Endothelial cell of umbilical vein (primary cell): ENCODE results near the gene PHF2. TPM values are rescaled to one million over a fixed set of nuclear protein-coding genes. Genes with fewer than 3 reads are reported as not detected.

ENCODE experiments used
- BruUV-seq: library from RNA; stranded (reverse); fragments of 400-500 nt; replicated peaks from 2 replicates; lab custom pipeline; 2021; lab: Mats Ljungman, UMichigan
- CTCF ChIA-PET: fragments of 300-600, 350-600 bp; sonication (Branson Sonifier 250); formaldehyde crosslinking; loops from one replicate; lab custom pipeline; 2021; ENCODE audit warnings: antibody characterized with exemption, inconsistent platforms; lab: Charles Lee
- POLR2A ChIA-PET: fragments of 300-600, 350-600 bp; sonication (Branson Sonifier 250); formaldehyde crosslinking; loops from one replicate; lab custom pipeline; 2021; ENCODE audit warnings: antibody characterized with exemption, inconsistent platforms; lab: Charles Lee
- DNase-seq: peaks from one replicate; pipeline ENCODE4 v3.0.0-alpha.2; 2011; ENCODE audit warnings: low read depth, low spot score
- FAIRE-seq: peaks from 2 replicates; lab custom pipeline; 2011; peaks lifted over from hg19 to GRCh38; lab: Jason Lieb, UNC
- H2AFZ ChIP-seq: 2 replicates; pipeline ENCODE4 v1.6.0; 2012; ENCODE audit warnings: low read depth, low read length, control low read depth, inconsistent platforms
- H3K27ac ChIP-seq: 2 replicates; pipeline ENCODE4 v1.5.1; 2011; ENCODE audit warnings: low read depth, mild to moderate bottlenecking, control low read depth, low read length, moderate library complexity; ENCODE audit not compliant: insufficient read depth
- H3K27me3 ChIP-seq, 2 experiments: 2 replicates each; pipeline versions ENCODE4 v1.6.0 to v1.6.1; 2011; ENCODE audit warnings: low read length in 2 of 2, mixed read lengths in 1 of 2; ENCODE audit not compliant: control insufficient read depth in 2 of 2, insufficient read depth in 2 of 2
- H3K36me3 ChIP-seq, 2 experiments: 2 replicates in 1 of 2; 3 replicates in 1 of 2; pipeline ENCODE4 v1.5.1; 2011; ENCODE audit warnings: low read length in 2 of 2, mild to moderate bottlenecking in 1 of 2, moderate library complexity in 1 of 2; ENCODE audit not compliant: control insufficient read depth in 2 of 2, insufficient read depth in 2 of 2; ENCODE audit errors: extremely low read depth in 1 of 2
- H3K4me1 ChIP-seq: 3 replicates; pipeline ENCODE4 v1.5.1; 2011; ENCODE audit warnings: mild to moderate bottlenecking, low read length; ENCODE audit not compliant: control insufficient read depth, insufficient read depth; ENCODE audit errors: extremely low read depth
- H3K4me2 ChIP-seq: 2 replicates; pipeline ENCODE4 v1.6.1; 2011; ENCODE audit warnings: low read length, control low read depth, mixed read lengths; ENCODE audit not compliant: insufficient read depth
- H3K4me3 ChIP-seq, 3 experiments: fragments of 200-600 bp in 1 of 3; sonication (generic), shearing (Covaris generic) in 1 of 3; replicated peaks in 1 of 3; 2 replicates each; pipeline ENCODE4 v1.5.1; 2011 to 2016; ENCODE audit warnings: control low read depth in 3 of 3, low read length in 3 of 3, mild to moderate bottlenecking in 2 of 3, inconsistent platforms in 1 of 3, low read depth in 1 of 3, moderate library complexity in 1 of 3; ENCODE audit not compliant: insufficient read depth in 1 of 3
- H3K79me2 ChIP-seq: 2 replicates; pipeline ENCODE4 v1.6.0; 2012; ENCODE audit warnings: low read length, inconsistent platforms; ENCODE audit not compliant: control insufficient read depth, insufficient read depth
- H3K9ac ChIP-seq: replicated peaks from 2 replicates; pipeline ENCODE3; 2011; ENCODE audit warnings: low read length, control low read depth; ENCODE audit not compliant: insufficient read depth; ENCODE audit errors: extremely low read depth
- H3K9me1 ChIP-seq: replicated peaks from 3 replicates; pipeline ENCODE4 v1.6.0; 2011; ENCODE audit warnings: mild to moderate bottlenecking, low read length; ENCODE audit not compliant: control insufficient read depth, insufficient read depth; ENCODE audit errors: extremely low read depth
- H3K9me3 ChIP-seq: replicated peaks from 2 replicates; pipeline ENCODE4 v1.5.1; 2012; ENCODE audit warnings: low read length, inconsistent platforms; ENCODE audit not compliant: control insufficient read depth, insufficient read depth
- H4K20me1 ChIP-seq: replicated peaks from 2 replicates; pipeline ENCODE3; 2011; ENCODE audit warnings: mild to moderate bottlenecking, low read length; ENCODE audit not compliant: control insufficient read depth, insufficient read depth; ENCODE audit errors: extremely low read depth
- EZH2 ChIP-seq: IDR thresholded peaks from 2 replicates; pipeline ENCODE4 v1.6.1; 2012; ENCODE audit warnings: borderline replicate concordance, low read depth, mild to moderate bottlenecking, moderate library complexity, low read length, inconsistent platforms; ENCODE audit not compliant: severe bottlenecking
- FOS ChIP-seq: IDR thresholded peaks from 2 replicates; pipeline ENCODE4 v1.6.1; 2011; ENCODE audit warnings: mild to moderate bottlenecking, low read length, moderate library complexity, borderline replicate concordance; ENCODE audit not compliant: insufficient read depth
- GATA2 ChIP-seq: IDR thresholded peaks from 2 replicates; pipeline ENCODE4 v1.7.0; 2011; ENCODE audit warnings: low read depth, mild to moderate bottlenecking, moderate library complexity, mixed read lengths, low read length; ENCODE audit not compliant: insufficient read length, insufficient read depth
- JUN ChIP-seq: IDR thresholded peaks from 2 replicates; pipeline ENCODE4 v1.6.1; 2011; ENCODE audit warnings: borderline replicate concordance, low read depth; ENCODE audit not compliant: insufficient read length, insufficient read depth
- MYC ChIP-seq: IDR thresholded peaks from one replicate; pipeline ENCODE4 v1.6.1; 2011; ENCODE audit warnings: mild to moderate bottlenecking, low read depth, low read length
- POLR2A ChIP-seq: IDR thresholded peaks from 2 replicates; pipeline ENCODE4 v1.6.1; 2012; ENCODE audit warnings: low read depth, mild to moderate bottlenecking, control low read depth, low read length
- POLR2AphosphoS5 ChIP-seq: IDR thresholded peaks from 2 replicates; pipeline ENCODE4 v1.6.1; 2012; ENCODE audit warnings: low read depth, mild to moderate bottlenecking, control low read depth, low read length, moderate library complexity; ENCODE audit not compliant: insufficient read depth
- dilution Hi-C: fragments of 300-500 bp; cut with MboI; formaldehyde crosslinking; loops from one replicate; pipeline ENCODE4 v1.15.0; 2019; ENCODE audit warnings: low sequenced_read_pairs; ENCODE audit not compliant: extremely low pct_ligation_motif_present
- intact Hi-C: fragments of 100-400 bp; cut with micrococcal nuclease; formaldehyde crosslinking; loops from one replicate; pipeline ENCODE4 v1.10.0; 2022
- polyA plus RNA-seq, 4 experiments: library from polyadenylated mRNA; depleted of rRNA in 3 of 4; stranded (reverse) in 3 of 4; unstranded in 1 of 4; fragments of >200 nt; gene quantifications; 2 replicates each; pipeline versions ENCODE4 v1.2.1 to v1.2.3, GENCODE V29; 2011 to 2012; ENCODE audit warnings: missing spikeins in 1 of 4
- total RNA-seq: library from RNA; stranded (reverse); gene quantifications from 2 replicates; pipeline ENCODE4 v1.2.3, GENCODE V29; 2021
- TF ChIP-seq, protein P1 (sequence below): IDR thresholded peaks from 2 replicates; pipeline ENCODE4 v1.6.1; 2011; ENCODE audit not compliant: insufficient read depth, insufficient read length
- TF ChIP-seq, protein P2 (sequence below), 2 donors: IDR thresholded peaks; 1 replicate in 1 of 2; 2 replicates in 1 of 2; pipeline ENCODE4 v1.5.1; 2011; ENCODE audit warnings: low read length in 2 of 2, mild to moderate bottlenecking in 2 of 2, moderate library complexity in 2 of 2, control low read depth in 1 of 2, inconsistent platforms in 1 of 2, low read depth in 1 of 2; ENCODE audit not compliant: insufficient read depth in 1 of 2; ENCODE audit errors: extremely low read depth in 1 of 2

Gene PHF2
- total and polyA plus RNA-seq, 2 donors (not counting 3 experiments of a cell fraction or from before 2014, with no cell fraction given), result 9.8 to 22.5 TPM

DNA sequence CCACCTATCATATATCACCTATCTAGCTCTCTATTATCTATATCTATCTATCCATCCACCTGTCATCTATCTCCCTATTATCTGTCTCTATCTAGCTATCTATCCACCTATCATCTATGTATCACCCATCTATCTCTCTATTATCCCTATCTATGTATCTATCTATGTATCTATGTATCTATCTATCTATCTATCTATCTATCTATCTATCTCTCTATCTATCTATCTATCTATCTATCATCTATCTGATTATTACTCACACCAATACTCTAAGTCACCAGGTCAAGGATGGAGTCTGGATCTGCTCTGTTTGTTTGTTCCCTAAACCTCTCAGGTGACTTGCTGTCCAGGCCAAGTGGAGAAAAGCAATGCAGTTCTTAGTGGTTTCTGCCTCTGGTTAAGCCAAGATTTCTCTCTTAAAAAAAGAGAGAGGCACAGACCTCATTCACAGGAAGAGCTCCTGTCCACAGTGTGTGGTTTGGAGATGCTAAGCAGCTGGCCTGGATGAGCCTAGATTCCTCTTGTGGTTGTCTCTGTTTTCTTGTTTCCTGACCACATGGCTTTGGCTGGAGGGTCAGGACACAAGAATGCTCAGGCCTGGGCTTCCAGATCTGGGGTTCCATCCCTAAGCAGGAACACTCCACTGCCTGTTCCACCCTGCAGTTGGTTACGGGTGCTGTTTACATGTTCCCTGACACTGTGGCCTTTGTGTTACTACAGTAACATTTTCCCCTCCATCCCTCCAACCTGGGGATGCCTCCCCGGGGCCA is 133.4 kb downstream of the PHF2 start:
- no peak overlapping the region for H3K9ac ChIP-seq
- no peak for TF ChIP-seq JUN
- TF ChIP-seq EZH2, result no peak
- TF ChIP-seq FOS, result no peak
- no peak for TF ChIP-seq GATA2
- no peak for TF ChIP-seq MYC
- TF ChIP-seq POLR2AphosphoS5, result no peak
- TF ChIP-seq, protein P1, sequence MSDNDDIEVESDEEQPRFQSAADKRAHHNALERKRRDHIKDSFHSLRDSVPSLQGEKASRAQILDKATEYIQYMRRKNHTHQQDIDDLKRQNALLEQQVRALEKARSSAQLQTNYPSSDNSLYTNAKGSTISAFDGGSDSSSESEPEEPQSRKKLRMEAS, result no peak
- TF ChIP-seq, protein P2, sequence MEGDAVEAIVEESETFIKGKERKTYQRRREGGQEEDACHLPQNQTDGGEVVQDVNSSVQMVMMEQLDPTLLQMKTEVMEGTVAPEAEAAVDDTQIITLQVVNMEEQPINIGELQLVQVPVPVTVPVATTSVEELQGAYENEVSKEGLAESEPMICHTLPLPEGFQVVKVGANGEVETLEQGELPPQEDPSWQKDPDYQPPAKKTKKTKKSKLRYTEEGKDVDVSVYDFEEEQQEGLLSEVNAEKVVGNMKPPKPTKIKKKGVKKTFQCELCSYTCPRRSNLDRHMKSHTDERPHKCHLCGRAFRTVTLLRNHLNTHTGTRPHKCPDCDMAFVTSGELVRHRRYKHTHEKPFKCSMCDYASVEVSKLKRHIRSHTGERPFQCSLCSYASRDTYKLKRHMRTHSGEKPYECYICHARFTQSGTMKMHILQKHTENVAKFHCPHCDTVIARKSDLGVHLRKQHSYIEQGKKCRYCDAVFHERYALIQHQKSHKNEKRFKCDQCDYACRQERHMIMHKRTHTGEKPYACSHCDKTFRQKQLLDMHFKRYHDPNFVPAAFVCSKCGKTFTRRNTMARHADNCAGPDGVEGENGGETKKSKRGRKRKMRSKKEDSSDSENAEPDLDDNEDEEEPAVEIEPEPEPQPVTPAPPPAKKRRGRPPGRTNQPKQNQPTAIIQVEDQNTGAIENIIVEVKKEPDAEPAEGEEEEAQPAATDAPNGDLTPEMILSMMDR (IDR thresholded peaks at IDR 0.05; ENCODE audit: extremely low read depth in 1 of 2, insufficient read depth in 1 of 2, low read depth in 1 of 2, low read length in 2 of 2), result no peak
- no peak for TF ChIP-seq POLR2A
- no peak overlapping the region for H3K4me3 ChIP-seq
- no peaks in the 10 kb centered on the region for H4K20me1 ChIP-seq
- H3K9me1 ChIP-seq, result no peaks in the 10 kb centered on the region
- ChIA-PET POLR2A (no interaction called here), CTCF (no interaction called here)
- H2AFZ ChIP-seq, result no peak overlapping the region
- no peaks in the 10 kb centered on the region for H3K36me3 ChIP-seq
- no TSS peak for BruUV-seq
- H3K4me1 ChIP-seq, result no peaks in the 10 kb centered on the region
- no peaks in the 10 kb centered on the region for H3K79me2 ChIP-seq
- FAIRE-seq (no peak), DNase-seq (no peak)
- intact Hi-C loops (no loop called here), dilution Hi-C loops (no loop called here)
- H3K27me3 ChIP-seq, result no peaks in the 10 kb centered on the region
- no peak overlapping the region for H3K4me2 ChIP-seq
- H3K27ac ChIP-seq, result no peak overlapping the region
- H3K9me3 ChIP-seq, result no peaks in the 10 kb centered on the region
